Astrocyte of the spinal cord (primary cell): ENCODE data around the gene CD109.
A peak's percentile ranks its signal among the peaks of the same experiment; 100 is the strongest.

ENCODE experiments used
- DNase-seq: peaks from one replicate; pipeline ENCODE4 v3.0.0; 2011; ENCODE audit warnings: low read depth, low spot score
- H3K4me3 ChIP-seq: 2 replicates; pipeline ENCODE4 v1.5.1; 2011; ENCODE audit warnings: low read depth, mild to moderate bottlenecking, low read length, moderate library complexity
- in situ Hi-C: cut with HindIII; loops from 2 replicates; pipeline ENCODE4 v1.10.0; 2017; ENCODE audit warnings: low sequenced_read_pairs
- TF ChIP-seq, protein P1 (sequence below): IDR thresholded peaks from 2 replicates; pipeline ENCODE4 v1.5.1; 2012; ENCODE audit warnings: low read depth, mild to moderate bottlenecking, low read length, inconsistent platforms

The CD109 gene

DNA sequence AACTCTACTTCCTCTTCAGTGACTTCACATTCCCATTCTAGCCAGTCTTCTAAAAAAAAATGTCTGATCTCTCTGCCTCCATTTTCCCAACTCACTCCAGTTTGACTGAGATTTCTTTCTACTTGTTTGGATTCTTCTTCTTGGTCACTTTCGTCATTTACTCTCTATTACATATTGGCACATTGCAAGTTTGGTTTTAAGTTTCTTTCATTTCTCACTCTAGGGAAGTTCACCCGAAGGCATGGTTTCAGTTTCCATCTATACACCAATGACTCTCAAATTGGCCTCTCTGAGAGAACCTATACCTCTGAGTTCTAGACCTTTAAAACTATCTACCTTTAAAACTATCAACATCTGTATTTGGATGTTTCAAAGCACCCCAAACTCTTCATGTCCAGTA lies 51.3 kb downstream of the CD109 start:
- H3K4me3 ChIP-seq = no peak overlapping the region

DNA sequence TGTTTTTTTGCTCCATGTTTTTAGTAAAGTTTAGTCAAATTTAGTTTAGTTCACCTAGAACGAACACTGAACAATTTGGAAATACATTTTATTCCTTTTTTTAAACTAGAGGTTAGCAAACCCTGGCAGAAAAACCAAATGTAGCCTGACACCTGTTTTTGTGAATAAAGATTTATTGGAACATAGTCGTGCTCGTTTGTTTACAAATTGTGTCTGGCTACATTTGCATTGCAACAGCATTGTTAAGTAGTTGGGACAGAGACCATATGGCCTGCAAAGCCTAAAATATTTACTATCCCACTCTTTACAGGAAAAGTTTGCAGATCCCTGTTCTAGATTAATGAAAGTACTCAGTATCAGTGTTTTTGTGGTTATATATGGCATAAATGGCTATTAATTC lies 56.9 kb downstream of the CD109 start:
- TF ChIP-seq, protein P1, sequence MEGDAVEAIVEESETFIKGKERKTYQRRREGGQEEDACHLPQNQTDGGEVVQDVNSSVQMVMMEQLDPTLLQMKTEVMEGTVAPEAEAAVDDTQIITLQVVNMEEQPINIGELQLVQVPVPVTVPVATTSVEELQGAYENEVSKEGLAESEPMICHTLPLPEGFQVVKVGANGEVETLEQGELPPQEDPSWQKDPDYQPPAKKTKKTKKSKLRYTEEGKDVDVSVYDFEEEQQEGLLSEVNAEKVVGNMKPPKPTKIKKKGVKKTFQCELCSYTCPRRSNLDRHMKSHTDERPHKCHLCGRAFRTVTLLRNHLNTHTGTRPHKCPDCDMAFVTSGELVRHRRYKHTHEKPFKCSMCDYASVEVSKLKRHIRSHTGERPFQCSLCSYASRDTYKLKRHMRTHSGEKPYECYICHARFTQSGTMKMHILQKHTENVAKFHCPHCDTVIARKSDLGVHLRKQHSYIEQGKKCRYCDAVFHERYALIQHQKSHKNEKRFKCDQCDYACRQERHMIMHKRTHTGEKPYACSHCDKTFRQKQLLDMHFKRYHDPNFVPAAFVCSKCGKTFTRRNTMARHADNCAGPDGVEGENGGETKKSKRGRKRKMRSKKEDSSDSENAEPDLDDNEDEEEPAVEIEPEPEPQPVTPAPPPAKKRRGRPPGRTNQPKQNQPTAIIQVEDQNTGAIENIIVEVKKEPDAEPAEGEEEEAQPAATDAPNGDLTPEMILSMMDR = no peak
- in situ Hi-C loops = no loop called here
- DNase-seq = no peak
- no peak overlapping the region for H3K4me3 ChIP-seq

More for the DNA sequence above, 51.3 kb downstream of the CD109 start:
- TF ChIP-seq, protein P1 = no peak
- no peak for DNase-seq
- in situ Hi-C loops = no loop called here

DNA sequence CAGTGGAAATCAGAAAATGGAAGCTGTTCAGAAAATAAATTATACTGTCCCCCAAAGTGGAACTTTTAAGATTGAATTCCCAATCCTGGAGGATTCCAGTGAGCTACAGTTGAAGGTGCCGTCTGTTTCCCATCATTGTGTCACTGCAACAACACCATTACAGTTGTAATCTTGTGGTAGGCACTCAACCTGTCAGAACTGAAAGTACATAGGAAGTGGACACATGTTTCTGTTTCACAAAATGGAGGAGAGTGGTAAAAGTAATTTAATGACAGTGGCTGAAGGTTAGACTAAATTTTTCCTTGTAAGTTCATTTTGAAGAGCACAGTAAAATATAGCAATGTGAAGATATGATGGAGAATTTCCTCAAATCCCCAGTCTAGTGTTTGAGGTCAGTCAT lies 70.0 kb downstream of the CD109 start:
- DNase-seq = no peak
- in situ Hi-C loops = no loop called here
- H3K4me3 ChIP-seq = no peak overlapping the region
- TF ChIP-seq, protein P1 = no peak

DNA sequence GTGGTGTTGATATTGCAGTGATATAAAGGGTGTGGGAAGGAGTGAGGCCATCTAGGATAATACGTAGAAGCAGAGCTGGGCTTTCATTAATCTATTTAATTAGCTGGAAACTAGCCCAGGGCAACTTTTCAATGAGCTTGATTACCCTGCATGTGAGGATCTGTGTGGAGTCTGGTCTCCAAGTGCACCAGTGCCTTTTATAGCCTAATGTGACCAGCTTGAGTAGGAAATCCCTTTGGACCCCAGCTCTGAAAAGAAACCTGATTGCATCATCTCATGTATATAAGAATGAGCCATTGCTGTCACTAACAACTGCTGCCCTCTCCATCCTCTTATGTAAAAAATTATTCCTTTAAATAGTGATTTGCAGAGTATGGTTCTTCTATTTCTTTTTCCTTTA lies 72.6 kb downstream of the CD109 start:
- TF ChIP-seq, protein P1 = no peak
- in situ Hi-C loops = no loop called here
- H3K4me3 ChIP-seq = no peak overlapping the region
- no peak for DNase-seq

DNA sequence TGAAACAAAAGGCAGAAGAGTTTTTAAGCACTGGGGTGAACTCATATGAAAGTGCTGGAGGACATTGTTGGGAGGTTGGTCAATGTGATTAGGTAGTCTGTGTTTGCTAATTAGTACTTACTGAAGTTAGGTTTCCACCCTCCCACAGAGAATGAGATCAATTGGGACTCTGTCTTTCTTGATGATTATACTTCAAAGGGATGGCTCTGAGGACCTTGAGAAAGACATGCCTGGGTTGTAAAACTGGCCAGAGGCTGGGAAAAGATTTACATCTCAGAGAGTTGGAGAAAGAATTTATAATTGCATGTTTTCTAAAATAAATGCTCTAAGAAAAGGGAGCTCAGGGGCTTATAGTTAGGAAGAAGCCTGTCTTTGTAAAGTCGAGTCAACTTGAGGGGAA lies 74.0 kb downstream of the CD109 start:
- in situ Hi-C loops = no loop called here
- no peak overlapping the region for H3K4me3 ChIP-seq
- DNase-seq = no peak
- TF ChIP-seq, protein P1 = no peak

DNA sequence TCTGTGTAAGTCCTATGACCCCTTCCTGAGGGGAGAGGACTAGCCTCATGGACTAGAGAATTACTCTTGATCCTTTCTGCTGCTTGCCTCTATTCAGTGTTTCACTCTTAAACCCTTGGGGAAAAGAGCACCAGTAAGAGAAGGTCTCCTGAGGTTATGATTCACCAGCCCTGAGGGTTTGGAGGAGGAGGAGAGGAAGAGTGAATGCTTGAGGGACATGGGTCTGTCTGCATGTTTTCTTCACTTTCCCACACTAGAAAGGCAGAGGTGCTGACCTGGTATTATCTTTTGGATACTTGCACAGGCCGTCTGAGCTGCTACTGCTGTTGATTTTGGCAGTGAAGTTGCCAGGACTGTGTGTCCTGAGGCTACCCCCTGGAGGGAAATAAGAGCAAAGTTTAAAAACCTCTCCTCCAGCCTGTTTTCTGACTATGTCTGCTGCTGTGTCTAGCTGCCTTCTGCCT lies 78.3 kb downstream of the CD109 start:
- in situ Hi-C loops = no loop called here
- no peak overlapping the region for H3K4me3 ChIP-seq
- peak; percentile 97 for DNase-seq
- TF ChIP-seq, protein P1 = no peak

DNA sequence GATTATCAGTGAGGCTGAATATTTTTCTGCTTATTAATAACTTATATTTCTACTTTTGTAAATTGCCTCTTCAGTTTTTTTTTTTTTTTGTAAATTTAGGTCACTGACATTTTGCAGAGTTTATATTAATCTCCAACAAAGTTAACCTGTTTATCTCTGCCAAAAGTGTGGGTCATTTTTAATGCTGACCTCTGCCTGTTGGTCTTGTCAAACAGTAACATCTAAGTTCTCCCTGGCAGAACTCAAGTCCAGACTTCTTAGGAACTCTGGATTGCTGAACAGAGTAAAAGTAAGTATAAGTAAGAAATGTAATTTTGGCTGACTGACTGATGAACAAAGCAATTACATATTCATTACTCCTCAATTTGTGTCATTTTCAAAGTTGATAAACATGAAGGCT lies 83.9 kb downstream of the CD109 start:
- H3K4me3 ChIP-seq = no peak overlapping the region
- TF ChIP-seq, protein P1 = no peak
- DNase-seq = no peak
- in situ Hi-C loops = no loop called here
